Activated CD8-positive, alpha-beta memory T cell treated with anti-CD3 and anti-CD28 coated beads for 48 hours (primary cell): ENCODE data around the gene ANTXR1.

Experiments used
- DNase-seq, 3 experiments: peaks; one replicate each; pipeline ENCODE4 v3.0.0-alpha.2; 2020; ENCODE audit warnings: low read depth in 2 of 3, low spot score in 2 of 3

ANTXR1 gene

DNA sequence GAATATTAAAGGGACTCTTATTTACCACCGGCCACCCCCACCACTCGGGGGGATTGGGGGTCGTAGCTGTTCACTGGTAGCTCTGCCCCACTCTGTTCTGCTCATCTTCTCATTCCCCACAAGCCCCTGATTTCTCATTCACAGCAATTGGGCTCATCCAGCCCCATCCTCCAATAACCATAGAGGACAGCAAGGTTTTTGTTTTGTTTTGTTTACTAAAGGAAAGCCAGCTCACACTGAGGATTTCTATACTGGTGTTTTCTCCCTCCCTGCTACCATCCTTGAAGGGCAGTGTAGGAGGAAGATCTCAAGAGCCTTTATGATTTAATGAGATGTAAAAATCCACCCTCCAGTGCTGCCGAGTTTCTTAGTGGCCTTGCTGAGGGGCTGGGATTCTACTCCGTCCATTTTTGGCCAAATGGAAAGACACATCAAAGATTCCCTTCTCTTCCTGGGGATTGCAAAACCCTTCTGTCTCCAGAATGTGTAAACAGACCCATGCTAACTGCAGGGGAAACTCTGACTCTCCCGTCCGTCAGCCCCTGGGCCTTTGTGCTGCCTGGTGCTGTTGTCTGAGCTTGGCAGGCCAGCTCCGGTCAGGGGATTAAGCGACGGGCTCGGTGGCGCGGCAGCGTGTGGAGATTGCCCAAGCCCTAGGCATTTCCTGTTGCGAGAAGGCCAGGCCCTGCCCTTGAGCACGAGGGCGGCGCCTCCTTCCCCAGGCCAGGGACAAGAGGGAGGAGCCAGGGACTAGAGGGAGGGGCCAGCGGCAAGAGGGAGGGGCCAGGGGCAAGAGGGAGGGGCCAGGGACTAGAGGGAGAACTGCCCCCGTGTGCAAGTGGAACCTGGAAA, 165.0 kb downstream of the ANTXR1 start:
- no peak for DNase-seq

GRCh38 chr2:69178756-69179155, 165.8 kb downstream of the ANTXR1 start:
- no peak for DNase-seq

GRCh38 chr2:69180227-69180626, 167.2 kb downstream of the ANTXR1 start:
- DNase-seq = no peak

GRCh38 chr2:69180974-69181373, 168.0 kb downstream of the ANTXR1 start:
- no peak for DNase-seq

GRCh38 chr2:69181806-69182427, 168.9 kb downstream of the ANTXR1 start:
- no peak for DNase-seq

DNA sequence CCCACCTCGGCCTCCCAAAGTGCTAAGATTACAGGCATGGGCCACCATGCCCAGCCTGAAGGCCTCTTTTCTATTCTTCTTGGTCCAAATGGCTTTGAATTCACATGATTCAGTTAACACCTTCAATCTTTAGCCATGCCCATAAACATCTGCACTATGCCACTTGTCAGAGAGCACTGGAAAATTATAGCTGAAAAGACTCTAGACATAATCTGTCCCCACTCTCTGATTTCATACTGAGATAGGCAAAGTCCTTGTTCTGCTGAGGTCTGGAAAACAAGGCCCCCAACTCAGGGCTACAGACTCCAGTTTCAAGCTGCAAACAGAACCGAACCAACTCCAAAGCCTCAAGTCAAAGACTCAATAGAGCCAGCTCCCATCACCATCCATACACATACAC, 170.7 kb downstream of the ANTXR1 start:
- no peak for DNase-seq

GRCh38 chr2:69184224-69184623, 171.2 kb downstream of the ANTXR1 start:
- no peak for DNase-seq

DNA sequence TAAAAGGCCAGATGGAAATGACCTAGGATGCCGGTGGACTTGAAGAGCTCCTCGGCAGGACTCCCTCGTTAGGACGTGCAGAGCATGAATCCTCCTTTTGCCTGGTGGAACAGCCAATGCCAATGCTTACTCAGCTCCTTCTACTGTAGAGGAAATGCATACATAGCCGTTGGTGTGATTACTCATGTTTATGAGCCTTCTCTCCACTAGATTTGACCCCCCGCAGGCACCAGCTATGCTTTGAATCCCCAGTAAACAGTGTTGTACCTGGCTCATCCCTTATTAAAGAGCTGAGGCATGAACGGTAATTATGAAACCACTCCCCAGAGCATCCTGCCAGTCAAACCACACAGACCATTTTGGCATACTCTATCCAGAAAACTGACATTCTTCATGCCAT, 172.8 kb downstream of the ANTXR1 start:
- no peak for DNase-seq

DNA sequence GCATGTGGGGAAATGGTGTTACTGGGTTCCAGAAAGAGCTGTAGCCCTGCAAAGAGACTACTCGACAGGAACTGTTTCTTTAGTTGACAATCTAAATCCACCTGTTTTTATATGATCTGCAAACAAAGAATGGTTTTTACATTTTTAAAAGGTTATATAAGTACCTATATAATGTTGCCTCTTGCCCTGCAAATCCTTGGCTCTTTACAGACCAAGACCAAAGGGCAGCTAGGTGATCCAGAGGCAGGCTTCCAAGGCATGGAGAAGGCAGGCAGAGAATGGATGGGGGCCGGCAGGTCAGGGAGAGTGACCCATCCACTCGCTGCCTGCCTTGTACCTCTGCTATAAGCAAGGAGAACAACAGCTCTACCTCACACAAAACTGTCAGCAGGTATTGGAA, 173.6 kb downstream of the ANTXR1 start:
- no peak for DNase-seq

- no peak for DNase-seq
Observed at GRCh38 chr2:69188182-69188900, 175.4 kb downstream of the ANTXR1 start.

DNA sequence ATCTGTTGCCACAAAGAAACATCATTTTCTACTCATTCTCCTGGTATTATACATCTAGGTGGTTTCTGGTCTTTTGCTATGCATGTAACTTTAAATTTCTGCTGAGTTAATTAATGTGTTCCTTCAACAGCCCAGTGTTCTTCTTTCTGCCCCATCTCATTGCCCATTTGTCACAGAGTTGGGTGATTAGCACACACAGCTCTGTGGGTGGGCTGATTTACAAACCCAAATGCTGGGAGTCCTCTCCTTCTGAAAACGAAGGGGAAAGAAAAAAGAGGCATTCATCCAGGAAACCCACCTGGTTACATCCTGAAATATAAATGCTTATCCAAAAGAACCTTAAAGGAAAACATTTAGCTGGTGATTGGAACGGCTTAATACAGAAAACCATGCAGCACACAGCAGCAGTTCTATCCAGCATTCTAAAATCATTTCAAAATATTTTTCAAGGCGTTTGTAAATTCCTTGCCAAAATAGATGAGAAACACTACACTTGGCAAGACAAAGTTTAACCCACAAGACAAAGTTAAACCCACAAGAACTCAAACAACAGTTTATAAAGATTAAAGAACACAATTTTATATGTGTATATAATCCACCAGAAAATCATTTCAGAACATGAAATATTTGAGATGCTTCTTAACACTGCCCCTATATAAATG, 177.9 kb downstream of the ANTXR1 start:
- DNase-seq = no peak

DNA sequence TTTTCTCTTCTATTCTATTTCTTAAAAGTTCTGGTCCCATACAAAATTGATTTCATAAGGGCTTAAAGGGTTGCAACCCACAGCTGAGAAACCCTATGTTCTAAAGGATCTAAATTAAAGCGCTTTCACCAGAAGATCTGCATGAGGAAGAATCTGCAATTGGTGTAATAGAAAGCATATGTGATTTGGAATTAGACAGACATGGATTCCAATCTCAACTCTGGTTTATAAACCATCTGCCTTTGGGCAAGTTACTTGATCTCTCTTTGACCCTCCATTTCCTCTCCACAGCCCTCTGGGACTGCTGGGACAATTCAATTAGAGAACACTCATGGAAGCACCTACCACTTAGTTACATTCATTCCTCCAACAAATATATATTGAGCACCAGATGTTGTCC, 178.7 kb downstream of the ANTXR1 start:
- no peak for DNase-seq

- no peak for DNase-seq
Observed at GRCh38 chr2:69192176-69192945, 179.4 kb downstream of the ANTXR1 start.

DNA sequence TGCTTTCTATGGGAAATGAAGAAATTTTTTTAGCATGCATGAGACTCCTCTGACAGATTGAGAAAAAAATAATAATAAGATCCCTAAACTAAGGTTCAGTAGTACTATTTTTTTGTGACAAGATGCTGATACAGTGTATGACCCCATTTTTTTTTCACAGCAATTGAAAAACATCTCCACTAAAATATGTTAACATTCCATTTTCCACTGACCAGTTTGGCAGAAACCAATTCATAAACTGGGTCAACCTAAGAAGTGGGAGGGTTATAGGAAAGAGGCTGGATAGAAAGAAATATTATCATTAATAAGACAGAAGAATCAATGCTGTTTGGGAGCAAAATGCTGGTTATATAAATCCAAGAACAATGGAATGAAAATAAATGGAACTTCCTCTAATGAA, 182.7 kb downstream of the ANTXR1 start:
- no peak for DNase-seq

DNA sequence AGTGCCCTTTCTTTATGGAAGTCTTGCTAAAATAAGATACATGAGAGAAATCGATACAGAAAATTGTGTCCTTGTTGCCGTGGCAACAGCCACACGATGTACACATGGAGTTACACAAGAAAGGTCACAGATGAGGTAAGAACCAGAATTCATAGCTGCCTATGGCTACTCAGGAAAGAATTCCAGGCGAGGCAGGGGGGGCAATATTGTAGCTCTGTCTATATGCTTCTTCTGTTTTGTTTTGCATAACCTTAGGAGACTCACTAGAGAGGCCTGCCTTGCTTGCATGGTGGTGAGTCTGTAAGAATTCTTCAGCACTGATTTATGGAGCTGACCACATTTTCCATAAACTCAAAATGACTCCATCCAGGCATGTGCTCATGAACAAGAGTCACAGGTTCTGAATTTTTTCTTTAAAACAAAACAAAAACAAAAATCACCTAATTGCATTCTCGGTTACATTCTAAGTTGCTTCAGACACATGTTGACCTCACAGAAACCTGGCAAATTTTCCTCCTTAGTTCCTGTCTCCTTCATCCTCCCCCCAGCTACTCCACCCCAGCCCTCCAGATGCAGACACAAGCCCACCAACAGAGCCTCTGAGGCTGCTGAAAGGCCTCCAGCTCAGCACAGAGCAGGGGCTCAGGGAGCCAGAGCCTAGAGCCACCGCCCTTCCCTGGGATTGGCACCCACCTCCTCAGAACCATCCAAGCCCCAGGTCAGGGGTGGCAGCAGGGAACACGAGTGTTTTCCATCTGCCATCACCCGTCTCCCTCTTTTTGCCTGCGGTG, 183.5 kb downstream of the ANTXR1 start:
- DNase-seq = no peak

DNA sequence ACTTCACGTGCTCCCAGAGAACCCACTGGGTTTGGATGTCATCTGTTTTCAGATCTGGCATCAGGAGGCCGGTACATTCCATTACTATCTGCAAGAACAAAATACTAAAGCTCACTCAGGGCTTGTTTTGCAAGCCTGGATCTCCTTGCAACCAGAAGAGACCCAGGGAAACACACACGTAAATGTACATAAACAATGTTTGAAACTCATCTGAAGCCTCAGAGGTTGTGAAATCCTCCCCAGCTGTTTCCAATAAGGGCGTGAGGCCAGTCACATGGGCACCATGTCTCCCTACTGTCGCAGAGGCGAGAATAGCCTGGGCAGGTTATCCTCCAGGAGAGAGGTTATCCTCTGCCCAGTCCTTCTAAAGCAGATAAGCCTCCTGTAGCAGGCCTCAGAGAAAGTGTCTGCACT, 187.1 kb downstream of the ANTXR1 start:
- DNase-seq = no peak

DNA sequence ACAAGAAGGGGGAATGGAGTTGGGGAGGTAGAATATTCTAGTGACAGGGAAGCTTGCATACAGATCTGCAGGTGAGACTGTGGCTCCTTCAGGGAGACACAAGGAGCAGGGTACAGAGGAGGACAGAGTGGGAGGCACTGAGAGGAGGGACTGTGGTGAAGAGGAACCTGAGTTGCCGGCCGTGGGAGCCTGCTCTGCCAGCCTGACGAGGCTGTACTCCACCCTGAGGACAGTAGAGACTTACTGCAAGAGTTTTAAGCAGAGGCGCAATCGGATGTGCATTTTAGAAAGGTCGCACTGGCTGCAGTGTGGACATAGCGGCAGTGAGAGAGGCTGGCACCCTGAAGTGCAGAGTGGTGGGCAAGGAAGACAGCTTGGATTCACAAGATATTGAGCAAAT, 188.3 kb downstream of the ANTXR1 start:
- no peak for DNase-seq

GRCh38 chr2:69202327-69202726, 189.3 kb downstream of the ANTXR1 start:
- DNase-seq = no peak

- no peak for DNase-seq
Observed at GRCh38 chr2:69203166-69203985, 190.4 kb downstream of the ANTXR1 start.
